DMS53 (cell line): ENCODE data around the gene CASR.

Experiments used
- DNase-seq: peaks from one replicate; lab custom pipeline; 2025; lab: John Stamatoyannopoulos, UW

The CASR gene

GRCh38 chr3:122305818-122306621 is 122.6 kb downstream of the CASR start:
- DNase-seq = peak; percentile 64

DNA sequence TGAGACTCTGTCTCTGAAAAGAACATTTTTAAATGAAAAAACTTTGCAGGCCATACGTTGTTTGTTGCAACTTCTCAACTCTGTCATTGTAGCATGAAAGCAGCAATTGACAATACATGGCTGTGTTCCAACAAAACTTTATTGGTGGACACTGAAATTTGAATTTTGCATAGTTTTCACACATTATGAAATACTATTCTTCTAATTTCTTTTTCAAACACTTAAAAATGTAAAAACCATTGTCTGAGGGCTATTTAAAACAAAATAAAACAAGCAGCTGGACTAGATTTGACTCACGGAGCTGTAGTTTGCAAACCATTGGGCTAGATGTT is 123.1 kb downstream of the CASR start:
- DNase-seq = no peak

DNA sequence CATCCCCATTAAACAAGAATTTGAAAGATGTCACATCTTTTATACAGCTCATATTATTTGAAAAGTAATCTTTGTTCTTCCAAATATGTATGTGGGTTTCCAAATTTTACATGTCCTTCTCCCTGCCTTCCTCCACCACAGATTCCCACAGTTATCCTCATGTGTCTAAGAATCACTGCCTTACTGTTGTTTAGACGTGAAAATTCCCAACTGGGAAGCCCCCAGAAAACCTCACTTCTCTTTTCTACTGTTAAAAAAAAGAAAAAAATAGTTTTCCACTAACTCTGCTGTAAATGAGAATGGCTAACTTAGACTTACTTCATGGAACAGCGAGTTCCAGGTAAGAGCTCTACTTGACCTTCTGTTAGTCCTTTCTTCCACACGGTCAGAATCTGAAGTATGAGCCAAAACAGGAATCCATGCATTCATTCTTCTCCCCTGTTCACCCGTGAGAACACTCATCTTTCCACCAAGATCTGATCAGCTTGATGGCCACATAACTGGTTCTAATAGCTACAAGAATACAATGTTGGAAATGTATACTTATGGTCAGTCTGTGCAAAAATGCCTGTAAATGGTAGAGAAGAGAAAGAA is 123.7 kb downstream of the CASR start:
- DNase-seq = no peak

DNA sequence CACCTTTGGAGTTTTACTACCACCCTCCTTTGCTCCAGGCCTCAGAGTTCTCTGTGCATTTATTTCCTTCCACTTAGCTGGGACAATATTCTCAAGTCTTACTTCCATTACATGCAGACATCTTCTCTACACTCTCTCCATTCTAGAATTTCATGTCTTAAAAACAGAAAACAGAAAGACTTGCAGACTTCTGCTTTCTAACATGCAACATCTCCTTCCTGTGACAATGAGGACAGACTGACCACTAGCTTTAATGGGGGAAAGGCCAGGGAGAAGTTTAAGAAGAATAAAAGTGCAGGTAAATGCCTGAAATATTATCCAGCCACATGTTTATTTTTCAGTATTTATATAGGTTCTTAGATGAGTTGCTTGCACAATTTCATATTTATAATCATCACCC is 124.5 kb downstream of the CASR start:
- no peak for DNase-seq

GRCh38 chr3:122310361-122310760 is 126.9 kb downstream of the CASR start:
- DNase-seq = peak; percentile 75

DNA sequence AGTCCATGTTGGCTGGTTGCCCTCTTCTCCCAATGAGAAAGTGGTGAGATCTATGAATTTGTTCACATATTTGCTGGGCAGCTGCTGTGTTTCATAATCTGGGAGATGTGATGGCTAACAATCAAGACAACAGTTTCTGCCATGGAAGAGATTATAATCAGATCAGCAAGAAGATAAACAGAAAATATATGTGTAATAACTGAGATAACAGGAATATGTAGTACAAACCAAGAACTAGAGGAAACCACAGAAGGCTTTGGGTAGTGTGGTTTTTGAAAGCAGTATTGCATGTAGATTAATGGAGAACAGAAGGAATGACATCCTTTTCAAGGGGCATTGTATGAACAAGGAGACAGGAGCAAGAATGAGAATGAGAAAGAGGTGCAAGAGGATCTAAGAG is 129.4 kb downstream of the CASR start:
- DNase-seq = no peak

DNA sequence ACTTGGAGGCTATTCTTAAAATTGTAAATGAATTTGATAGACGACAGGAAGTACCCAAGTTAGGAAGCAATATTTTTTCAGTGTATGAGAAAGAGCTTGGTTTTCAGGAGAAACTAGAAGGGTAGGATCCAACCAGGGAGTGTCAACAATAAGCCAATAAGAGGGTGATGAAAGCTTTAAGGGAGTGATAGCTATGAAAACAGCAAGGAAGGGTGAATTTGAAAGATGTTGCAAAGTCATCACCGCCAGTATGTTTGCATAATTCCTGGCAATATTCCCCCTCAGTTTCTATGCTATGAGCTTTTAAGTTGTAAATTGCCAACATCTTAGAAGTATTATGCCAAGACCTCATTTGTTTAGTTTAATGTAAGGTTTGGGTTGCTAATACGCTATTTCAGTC is 129.8 kb downstream of the CASR start:
- DNase-seq = no peak

GRCh38 chr3:122314228-122314876 is 130.9 kb downstream of the CASR start:
- no peak for DNase-seq

DNA sequence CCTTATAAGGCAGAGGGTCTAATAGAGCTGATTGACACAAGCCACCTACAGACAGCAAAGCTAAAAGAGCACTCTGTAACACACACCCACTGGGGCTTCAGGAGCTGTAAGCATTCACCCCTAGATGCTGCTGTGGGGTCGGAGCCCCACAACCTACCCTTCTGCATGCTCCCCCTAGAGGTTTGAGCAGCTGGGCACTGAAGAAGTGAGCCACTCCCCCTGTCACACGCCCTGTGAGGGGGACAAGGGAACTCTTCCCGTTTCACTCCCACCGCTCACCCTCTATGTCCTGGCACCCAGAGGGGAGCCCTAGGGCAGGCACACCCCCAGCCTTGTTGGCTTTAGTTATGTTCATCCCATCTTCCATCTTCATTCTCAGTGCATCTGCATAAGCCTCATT is 132.2 kb downstream of the CASR start:
- DNase-seq = no peak

DNA sequence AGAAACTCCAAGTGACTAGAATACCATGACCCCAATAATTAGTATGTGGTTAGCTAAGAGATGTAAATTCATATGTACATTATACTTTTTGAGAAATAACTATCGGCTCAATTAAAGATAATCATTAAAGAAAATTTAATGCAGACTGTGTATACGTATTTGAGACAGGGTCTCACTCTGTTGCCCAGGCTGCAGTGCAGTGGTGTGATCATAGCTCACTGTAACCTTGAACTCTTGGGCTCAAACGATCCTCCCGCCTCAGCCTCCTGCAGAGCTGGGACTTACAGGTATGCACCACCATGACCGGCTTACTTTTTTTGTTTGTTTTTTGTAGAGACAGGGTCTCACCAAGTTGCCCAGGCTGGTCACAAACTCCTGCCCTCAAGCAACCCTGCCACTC is 132.9 kb downstream of the CASR start:
- no peak for DNase-seq

- DNase-seq = peak; percentile 8
Observed at GRCh38 chr3:122318620-122319019, 135.2 kb downstream of the CASR start.

DNA sequence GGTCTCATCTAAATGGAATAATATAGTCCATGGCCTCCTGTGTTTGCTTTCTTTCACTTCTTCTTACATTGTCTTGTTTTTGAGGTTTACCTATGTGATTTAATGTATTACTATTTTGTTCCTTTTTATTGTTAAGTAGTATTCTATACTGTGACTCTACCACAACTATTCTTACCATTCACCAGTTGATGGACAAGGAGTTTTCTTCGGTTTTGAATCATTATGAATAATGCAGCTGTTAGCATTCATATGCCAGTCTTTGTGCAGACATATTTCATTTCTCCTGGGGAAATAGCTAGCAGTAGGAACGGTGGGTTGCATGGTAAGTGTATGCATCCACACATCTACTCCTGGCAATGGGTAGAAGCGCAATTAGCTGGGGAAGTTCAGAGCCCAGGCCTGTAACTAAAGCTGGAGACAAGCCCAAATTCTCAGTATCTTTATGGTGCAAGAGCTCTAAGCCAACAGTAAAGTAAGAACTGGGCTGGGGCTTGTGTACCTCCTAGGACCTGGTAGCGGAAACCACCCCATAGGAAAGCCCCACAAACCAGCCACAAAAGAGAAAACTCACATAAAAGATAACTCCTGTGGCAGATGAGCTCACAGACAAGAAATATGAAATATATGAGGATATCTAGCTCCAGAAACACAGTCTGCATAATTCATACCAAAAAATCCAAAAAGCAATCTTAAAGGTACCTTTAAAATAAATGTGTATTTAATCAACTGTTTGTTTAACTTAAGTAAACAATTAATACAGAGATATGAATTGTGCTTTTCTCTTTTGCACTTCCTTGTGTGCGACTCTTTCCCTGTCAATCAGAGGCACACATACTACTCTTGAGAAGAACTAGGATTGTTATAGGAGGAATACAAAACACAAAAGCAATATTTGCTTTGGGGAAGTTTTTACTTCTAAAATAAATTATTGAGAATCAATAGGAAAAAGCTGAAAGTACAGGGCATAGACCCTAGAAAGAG is 138.9 kb downstream of the CASR start:
- peak; percentile 43 for DNase-seq

DNA sequence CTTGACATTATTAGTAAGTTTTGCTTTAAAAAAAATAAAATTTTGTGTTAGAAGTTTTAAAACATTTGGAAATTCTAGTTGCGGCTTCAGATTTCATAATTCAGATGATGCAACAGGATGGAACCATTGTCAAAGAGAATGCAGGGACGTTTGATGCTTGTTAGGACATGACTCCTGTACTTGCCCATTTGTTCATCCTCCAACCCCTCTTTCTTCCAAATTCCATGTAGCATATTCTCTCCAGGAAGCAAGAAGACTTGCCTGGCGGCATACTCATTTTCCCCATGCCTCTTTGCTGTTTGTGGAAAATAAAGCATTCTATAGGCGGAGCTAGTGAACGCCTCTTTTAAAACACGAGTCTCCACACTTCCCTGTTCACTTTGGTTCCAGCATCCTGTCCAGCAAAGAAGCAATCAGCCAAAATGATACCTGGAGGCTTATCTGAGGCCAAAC is 141.4 kb downstream of the CASR start, which contains the start of gene CSTA:
Gene CSTA (plus strand): TSS at position 378 of the 453 bp plus-strand sequence. CDS start 45 bp downstream, at position 423.
- DNase-seq = no peak

DNA sequence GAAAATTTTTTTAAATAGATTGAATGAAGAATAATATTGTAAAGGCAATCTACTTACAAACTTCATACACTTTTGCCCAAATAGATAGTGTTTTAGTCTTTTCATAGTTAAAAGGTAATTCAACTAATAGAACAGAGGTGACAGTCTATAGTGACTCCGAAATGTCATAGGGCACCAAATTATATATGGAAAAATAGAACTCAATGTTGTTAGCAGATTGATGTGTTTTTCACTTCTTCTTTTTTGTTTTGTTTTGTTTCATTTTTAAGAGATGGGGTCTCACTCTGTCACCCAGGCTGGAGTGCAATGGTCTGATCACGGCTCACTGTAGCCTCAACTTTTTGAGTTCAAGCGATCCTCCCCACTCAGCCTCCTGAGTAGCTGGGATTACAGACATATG is 142.3 kb downstream of the CASR start:
- no peak for DNase-seq

DNA sequence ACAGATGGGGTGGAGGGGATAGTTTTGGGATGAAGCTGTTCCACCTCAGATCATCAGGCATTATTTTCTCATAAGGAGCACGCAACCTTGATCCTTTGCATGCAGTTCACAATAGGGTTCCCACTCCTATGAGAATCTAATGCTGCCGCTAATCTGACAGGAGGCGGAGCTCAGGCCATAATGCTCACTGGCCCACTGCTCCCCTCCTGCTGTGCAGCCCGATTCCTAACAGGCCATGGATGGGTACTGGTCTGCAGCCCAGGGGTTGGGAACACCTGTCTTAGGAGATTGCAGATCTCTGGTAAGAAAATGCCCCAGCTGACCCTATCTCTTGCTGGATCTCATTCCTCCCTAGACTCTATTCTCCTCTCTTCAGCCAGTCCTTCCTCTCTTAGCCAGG is 148.4 kb downstream of the CASR start:
- no peak for DNase-seq

DNA sequence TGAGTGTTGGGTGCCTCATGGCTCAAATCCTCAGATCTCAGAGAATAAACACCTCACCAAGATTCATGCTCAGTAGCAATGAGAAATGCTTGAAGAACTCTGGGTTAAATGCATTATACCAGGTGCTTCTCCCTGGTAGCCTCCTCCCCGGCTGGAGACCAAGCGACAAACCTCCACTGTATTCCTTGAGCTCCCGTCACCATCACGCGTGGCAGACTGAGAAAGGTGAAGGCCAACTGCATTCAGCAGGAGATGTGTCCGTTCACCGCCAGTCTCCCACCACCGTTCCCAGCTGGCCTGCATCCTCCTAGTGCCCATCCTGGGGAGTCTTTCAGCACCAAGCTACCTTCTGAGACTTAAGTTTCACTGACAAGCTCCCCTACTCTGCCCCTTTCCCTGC is 149.1 kb downstream of the CASR start:
- no peak for DNase-seq
